GM12878 (cell line): ENCODE measurements around the gene XPC.

Experiments used
- CBX5 ChIP-seq: sonication (generic); IDR thresholded peaks from 2 replicates; pipeline ENCODE4 v1.6.1; 2016; ENCODE audit warnings: low read depth, moderate library complexity, mild to moderate bottlenecking, inconsistent platforms
- CTCF ChIP-seq, 3 experiments: IDR thresholded peaks in 2 of 3; conservative IDR thresholded peaks in 1 of 3; 2 replicates each; pipeline ENCODE4 v1.5.1; 2011; ENCODE audit warnings: low read depth in 3 of 3, low read length in 3 of 3, mild to moderate bottlenecking in 3 of 3, control low read depth in 2 of 3, moderate library complexity in 2 of 3, inconsistent platforms in 1 of 3, mixed read lengths in 1 of 3; ENCODE audit not compliant: control insufficient read depth in 2 of 3, insufficient read depth in 1 of 3; ENCODE audit errors: extremely low read depth in 1 of 3
- MAX ChIP-seq: IDR thresholded peaks from 2 replicates; pipeline ENCODE4 v1.6.1; 2012; ENCODE audit warnings: low read depth, low read length, improper control_type of control experiment
- NBN ChIP-seq: fragments of 450-650 bp; IDR thresholded peaks from 2 replicates; pipeline ENCODE4 v1.6.1; 2016
- NFXL1 ChIP-seq: fragments of 450-650 bp; IDR thresholded peaks from 2 replicates; pipeline ENCODE4 v1.6.1; 2017; ENCODE audit warnings: antibody characterized with exemption, mild to moderate bottlenecking, borderline replicate concordance
- NR2C2 ChIP-seq: IDR thresholded peaks from 2 replicates; pipeline ENCODE4 v1.6.1; 2011; ENCODE audit warnings: borderline replicate concordance, low read depth; ENCODE audit not compliant: control insufficient read depth, insufficient read length
- RAD51 ChIP-seq: fragments of 450-650 bp; IDR thresholded peaks from 2 replicates; pipeline ENCODE4 v1.6.1; 2016; ENCODE audit warnings: moderate library complexity, mild to moderate bottlenecking, inconsistent platforms
- ZNF274 ChIP-seq: IDR thresholded peaks from one replicate; pipeline ENCODE4 v1.8.0; 2011; ENCODE audit not compliant: insufficient read length, insufficient read depth

- TF ChIP-seq NR2C2: no peak
- no peak for TF ChIP-seq RAD51
- TF ChIP-seq MAX: no peak
- no peak for TF ChIP-seq CTCF (IDR thresholded peaks at IDR 0.05 in 2 of 3, conservative IDR thresholded peaks at IDR 0.05 in 1 of 3; ENCODE audit: control insufficient read depth in 2 of 3, extremely low read depth in 1 of 3, insufficient read depth in 1 of 3, low read depth in 3 of 3, low read length in 3 of 3)
- TF ChIP-seq NFXL1: no peak
- TF ChIP-seq NBN: no peak
- TF ChIP-seq CBX5: no peak
- TF ChIP-seq ZNF274: no peak
These were observed 81.7 kb downstream of the XPC start for GRCh38 chr3:14096742-14097141.
